PC-3 (cell line): ENCODE measurements around the gene TIMM23. TPM values are rescaled to one million over a fixed set of nuclear protein-coding genes. Genes with fewer than 3 reads are reported as not detected.

Source experiments
- ATAC-seq: fragments of 200-7000 bp; cut with Tn5 transposase; 2 replicates; pipeline ENCODE4 v1.9.1; 2020; ENCODE audit warnings: mild to moderate bottlenecking, moderate library complexity
- BruUV-seq: library from RNA; stranded (reverse); fragments of 400-500 nt; replicated peaks from 2 replicates; lab custom pipeline; 2021; lab: Mats Ljungman, UMichigan
- CTCF ChIA-PET: fragments of 300-600 bp; sonication (Branson Sonifier 250); formaldehyde crosslinking; loops from one replicate; lab custom pipeline; 2022; ENCODE audit warnings: antibody characterized with exemption; lab: Charles Lee
- POLR2A ChIA-PET: fragments of 300-600 bp; sonication (Branson Sonifier 250); formaldehyde crosslinking; loops from one replicate; lab custom pipeline; 2022; ENCODE audit warnings: antibody characterized with exemption; ENCODE audit not compliant: unreplicated experiment; lab: Charles Lee
- DNase-seq: peaks from one replicate; pipeline ENCODE4 v3.0.0-alpha.2; 2015
- H2AFZ ChIP-seq: fragments of 300-600 bp; sonication (generic); 2 replicates; pipeline ENCODE4 v1.6.0; 2016; ENCODE audit warnings: antibody characterized with exemption, low read length
- H3F3A ChIP-seq: fragments of 300-600 bp; sonication (generic); one replicate; pipeline ENCODE4 v1.6.0; 2017; ENCODE audit warnings: antibody characterized with exemption, low read length, control low read depth, mild to moderate bottlenecking; ENCODE audit not compliant: unreplicated experiment
- H3K27ac ChIP-seq: fragments of 300-600 bp; sonication (generic); 2 replicates; pipeline ENCODE4 v1.5.1; 2016; ENCODE audit warnings: mild to moderate bottlenecking, low read length
- H3K27me3 ChIP-seq: fragments of 300-600 bp; sonication (generic); 2 replicates; pipeline ENCODE4 v1.6.1; 2016; ENCODE audit warnings: low read length, mixed read lengths
- H3K36me3 ChIP-seq: fragments of 300-600 bp; sonication (generic); 2 replicates; pipeline ENCODE4 v1.6.1; 2016; ENCODE audit warnings: low read depth, mixed run types, low read length, mixed read lengths
- H3K4me1 ChIP-seq: fragments of 300-600 bp; sonication (generic); 2 replicates; pipeline ENCODE4 v1.5.1; 2016; ENCODE audit warnings: low read length; ENCODE audit not compliant: insufficient read depth
- H3K4me2 ChIP-seq: fragments of 300-600 bp; sonication (generic); 2 replicates; pipeline ENCODE4 v1.6.0; 2016; ENCODE audit warnings: low read length
- H3K4me3 ChIP-seq: fragments of 300-600 bp; sonication (generic); 2 replicates; pipeline ENCODE4 v1.5.1; 2016; ENCODE audit warnings: mild to moderate bottlenecking, low read length, mixed read lengths
- H3K79me2 ChIP-seq: fragments of 300-600 bp; sonication (generic); 2 replicates; pipeline ENCODE4 v1.6.1; 2017; ENCODE audit warnings: low read length, mixed read lengths
- H3K9ac ChIP-seq: fragments of 300-600 bp; sonication (generic); 2 replicates; pipeline ENCODE4 v1.6.0; 2016; ENCODE audit warnings: mild to moderate bottlenecking, low read length
- H3K9me2 ChIP-seq: fragments of 300-600 bp; sonication (generic); replicated peaks from 2 replicates; pipeline ENCODE4 v1.6.1; 2016; ENCODE audit warnings: mixed run types, low read length, mixed read lengths
- H3K9me3 ChIP-seq: fragments of 300-600 bp; sonication (generic); 2 replicates; pipeline ENCODE4 v1.6.1; 2016; ENCODE audit warnings: low read length, mixed read lengths
- H4K20me1 ChIP-seq: fragments of 300-600 bp; sonication (generic); 2 replicates; pipeline ENCODE4 v1.6.1; 2016; ENCODE audit warnings: low read length, mixed read lengths
- CTCF ChIP-seq: fragments of 300-600 bp; sonication (generic); conservative IDR thresholded peaks from 2 replicates; pipeline ENCODE4 v1.5.1; 2017; ENCODE audit warnings: antibody characterized with exemption, low read depth, mild to moderate bottlenecking, low read length
- EZH2 ChIP-seq: fragments of 300-600 bp; sonication (generic); IDR thresholded peaks from one replicate; pipeline ENCODE4 v1.6.1; 2017; ENCODE audit warnings: antibody characterized with exemption, mild to moderate bottlenecking, low read length; ENCODE audit not compliant: unreplicated experiment
- EZH2phosphoT487 ChIP-seq: fragments of 300-600 bp; sonication (generic); IDR thresholded peaks from 2 replicates; pipeline ENCODE4 v1.6.1; 2018; ENCODE audit warnings: mild to moderate bottlenecking, antibody characterized with exemption, low read length, borderline replicate concordance
- intact Hi-C: fragments of 100-400 bp; cut with micrococcal nuclease; formaldehyde crosslinking; loops from 2 replicates; pipeline ENCODE4 v1.9.0; 2023
- total RNA-seq: library from RNA; depleted of rRNA; stranded (reverse); fragments of >200 nt; gene quantifications from 2 replicates; pipeline ENCODE4 v1.2.3, GENCODE V29; 2014

Gene TIMM23
- total RNA-seq, 1 experiment from 2014 or later: 97.9 TPM

- no peak overlapping the region for H2AFZ ChIP-seq
- H3K36me3 ChIP-seq: peaks cover 50% of the 10 kb centered on the region
These were observed 33.1 kb downstream of the TIMM23 start for GRCh38 chr10:46005383-46005782.

GRCh38 chr10:46006219-46006618 is 33.9 kb downstream of the TIMM23 start:
- H3K79me2 ChIP-seq: no peaks in the 10 kb centered on the region; the same call in 1 of the 2 replicates
- peak; percentile 61 for DNase-seq

More at GRCh38 chr10:46005383-46005782, 33.1 kb downstream of the TIMM23 start:
- Histone ChIP-seq H3K4me3 (no peak overlapping the region), H4K20me1 (no peaks in the 10 kb centered on the region), H3K27me3 (no peaks in the 10 kb centered on the region), H3K27ac (no peak overlapping the region), H3K4me1 (peaks cover 15% of the 10 kb centered on the region), H3K4me2 (no peak overlapping the region), H3K9me3 (no peaks in the 10 kb centered on the region), H3K9me2 (no peaks in the 10 kb centered on the region), H3K9ac (no peak overlapping the region), H3F3A (peaks cover 4% of the 10 kb centered on the region), H3K79me2 (no peaks in the 10 kb centered on the region; the same call in 1 of the 2 replicates)
- TF ChIP-seq EZH2phosphoT487 (no peak), CTCF (no peak), EZH2 (no peak)
- CTCF ChIA-PET: no interaction called here
- DNase-seq (no peak), ATAC-seq (no peak)
- no TSS peak for BruUV-seq
- intact Hi-C loops: no loop called here
- POLR2A ChIA-PET: no interaction called here

More at GRCh38 chr10:46006219-46006618, 33.9 kb downstream of the TIMM23 start:
- no TSS peak for BruUV-seq
- ChIA-PET POLR2A (interaction anchor here (0.6 kb wide), 1 partner anchor 11 kb away, joined by 3 read pairs; no protein-coding TSS in a partner anchor), CTCF (interaction anchor here (1.0 kb wide), 1 partner anchor 21 kb away, joined by 3 read pairs; no protein-coding TSS in a partner anchor)
- Histone ChIP-seq H3K4me2 (no peak overlapping the region), H3F3A (peaks cover 4% of the 10 kb centered on the region), H3K27me3 (no peaks in the 10 kb centered on the region), H3K4me3 (no peak overlapping the region), H3K27ac (no peak overlapping the region), H2AFZ (no peak overlapping the region), H4K20me1 (no peaks in the 10 kb centered on the region), H3K4me1 (peaks cover 15% of the 10 kb centered on the region), H3K36me3 (peaks cover 50% of the 10 kb centered on the region), H3K9ac (no peak overlapping the region), H3K9me2 (no peaks in the 10 kb centered on the region), H3K9me3 (no peaks in the 10 kb centered on the region)
- ATAC-seq: peak; percentile 86
- TF ChIP-seq EZH2 (no peak), CTCF (no peak), EZH2phosphoT487 (no peak)
- intact Hi-C loops: no loop called here
